GM19025 (cell line): ENCODE results near the gene ELF5.

Experiments
- ATAC-seq: cut with Tn5 transposase; IDR thresholded peaks from one replicate; pipeline ENCODE4 v1.9.1; 2021; ENCODE audit warnings: mild to moderate bottlenecking, low read depth, moderate library complexity; ENCODE audit not compliant: unreplicated experiment

Gene ELF5

DNA sequence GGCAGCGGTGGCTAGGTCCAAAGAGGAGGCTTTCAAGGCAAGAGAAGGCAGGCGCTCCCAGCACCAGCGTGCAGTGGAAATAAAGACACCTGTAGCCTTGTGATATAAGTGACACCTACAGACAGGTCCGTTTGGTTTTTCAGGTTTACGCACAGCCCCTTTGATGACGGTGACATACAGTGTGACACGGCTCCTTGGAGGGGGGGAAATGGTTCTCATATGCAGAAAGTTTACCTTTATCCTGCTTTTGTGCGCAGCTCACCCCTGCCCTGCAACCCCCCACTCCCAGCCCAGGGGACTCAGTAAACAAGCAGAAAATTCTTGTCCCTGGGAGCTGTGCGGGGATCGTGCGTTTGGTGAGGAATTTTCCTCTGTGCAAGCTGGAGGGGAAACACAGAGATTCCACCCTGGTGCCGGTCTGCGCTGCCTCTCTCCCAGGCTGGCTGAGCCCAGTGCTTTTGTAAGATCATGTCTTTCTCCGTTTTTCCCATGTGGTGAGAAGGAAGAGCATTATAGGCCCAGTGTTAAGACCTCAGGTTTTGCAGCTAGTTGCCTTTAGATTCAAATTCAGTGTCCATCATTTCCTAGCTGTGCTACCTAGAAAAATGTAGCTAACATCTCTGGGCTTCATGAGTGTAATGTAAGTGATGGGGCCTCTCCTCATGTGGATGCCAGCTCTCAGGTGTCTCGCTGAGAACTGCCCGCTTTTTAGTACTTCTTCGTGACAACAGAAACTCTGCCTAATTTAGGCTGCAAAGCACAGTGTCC, at the start of gene ELF5:
Gene ELF5, minus strand, starts transcription at position 113 of the 768 bp plus-strand sequence. CDS start 8,045 bp downstream, outside the sequence.
- no peak for ATAC-seq

DNA sequence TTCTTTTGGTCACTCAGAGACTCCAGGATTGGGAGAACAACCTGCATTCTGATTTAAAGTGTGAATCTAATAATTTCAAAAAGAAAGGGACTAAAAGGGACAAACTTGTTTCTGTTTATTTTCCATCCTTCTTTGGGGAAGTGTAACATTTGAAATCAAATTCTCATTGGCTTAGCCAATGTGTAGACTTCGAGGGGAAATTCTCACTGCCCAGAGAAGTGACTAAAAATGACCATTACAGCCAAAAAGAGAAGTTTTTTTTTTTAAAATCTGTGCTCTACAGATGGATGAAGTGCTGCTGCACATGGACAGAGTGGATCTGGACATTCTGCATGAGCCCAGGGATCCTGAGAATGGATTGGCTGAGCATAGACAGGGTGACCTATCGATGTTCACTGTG, 49.4 kb upstream of the ELF5 start:
- no peak for ATAC-seq

DNA sequence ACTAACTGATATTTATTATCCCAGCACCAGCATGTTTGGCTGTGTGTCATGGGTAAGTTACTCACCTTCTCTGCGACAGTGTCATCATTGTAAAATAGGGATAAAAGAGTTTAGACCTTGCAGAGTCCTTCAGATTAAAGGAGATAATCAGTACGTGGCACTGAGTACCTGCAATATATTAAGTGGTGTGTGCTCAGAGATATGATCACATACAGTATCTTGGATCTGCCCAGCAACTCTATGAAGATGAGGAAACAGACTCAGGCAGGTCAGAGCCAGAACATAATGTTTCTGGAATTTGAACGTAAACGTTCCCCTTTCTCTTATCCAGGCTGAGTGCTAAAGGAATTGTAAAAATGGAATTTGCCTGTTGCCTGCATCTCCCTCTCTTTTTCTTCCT, 46.9 kb upstream of the ELF5 start:
- no peak for ATAC-seq

DNA sequence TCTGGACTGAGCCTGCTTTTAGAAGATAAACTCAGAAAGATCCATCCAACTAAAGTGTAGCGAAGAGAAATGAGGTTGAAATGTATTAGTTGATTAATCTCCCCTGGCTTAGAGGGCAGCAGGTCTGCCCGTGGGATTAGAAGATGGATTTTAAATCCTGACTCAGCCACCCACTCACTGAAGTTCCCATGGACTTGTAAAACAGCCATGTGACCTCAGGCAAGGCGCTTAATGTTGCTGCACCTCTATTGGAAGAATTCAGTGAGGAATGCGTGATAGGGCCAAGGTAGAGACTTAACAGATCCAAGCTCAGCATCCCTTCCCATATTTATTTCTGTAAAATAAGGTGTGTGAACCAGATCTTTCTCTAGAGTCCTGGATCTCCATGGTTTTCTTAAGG, 45.1 kb upstream of the ELF5 start:
- ATAC-seq, result no peak

DNA sequence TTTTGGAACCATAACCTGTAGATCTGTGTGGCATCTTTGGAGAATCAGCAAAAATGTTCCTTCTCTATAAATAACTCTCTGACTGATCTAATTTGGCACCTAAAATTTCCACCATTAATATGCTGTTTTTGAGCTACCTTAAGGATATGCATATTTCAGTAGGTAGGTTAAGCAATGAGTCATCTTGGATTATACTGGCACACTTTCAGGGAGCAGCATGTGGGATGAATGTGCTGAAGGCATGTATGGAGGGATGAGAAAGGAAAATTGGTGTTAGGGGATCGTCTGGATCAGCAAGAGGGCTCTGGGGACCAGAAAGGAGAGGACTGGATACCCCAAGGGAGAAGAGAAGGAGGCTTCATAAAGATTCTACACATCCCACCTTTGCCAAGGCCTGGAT, 44.6 kb upstream of the ELF5 start:
- ATAC-seq, result no peak

DNA sequence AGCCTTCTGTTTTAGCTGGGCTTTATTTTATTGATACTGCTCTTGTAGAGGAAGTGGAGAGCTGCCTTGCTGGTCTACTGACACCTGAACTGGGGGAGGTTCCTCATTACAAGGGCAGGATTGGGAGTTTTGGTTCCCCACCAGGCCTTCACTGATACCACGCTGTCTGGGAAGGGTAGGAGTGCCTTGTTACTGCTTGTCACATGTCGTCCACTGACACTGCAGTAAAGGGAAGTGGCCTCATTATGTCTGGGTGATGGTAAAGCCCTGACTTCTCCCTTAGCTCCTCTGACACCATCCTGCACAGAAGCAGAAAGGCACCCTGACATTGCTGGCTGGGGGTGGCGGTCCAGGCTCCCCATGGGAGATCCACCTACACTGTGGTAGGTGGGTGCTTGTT, 38.7 kb upstream of the ELF5 start:
- ATAC-seq, result no peak

DNA sequence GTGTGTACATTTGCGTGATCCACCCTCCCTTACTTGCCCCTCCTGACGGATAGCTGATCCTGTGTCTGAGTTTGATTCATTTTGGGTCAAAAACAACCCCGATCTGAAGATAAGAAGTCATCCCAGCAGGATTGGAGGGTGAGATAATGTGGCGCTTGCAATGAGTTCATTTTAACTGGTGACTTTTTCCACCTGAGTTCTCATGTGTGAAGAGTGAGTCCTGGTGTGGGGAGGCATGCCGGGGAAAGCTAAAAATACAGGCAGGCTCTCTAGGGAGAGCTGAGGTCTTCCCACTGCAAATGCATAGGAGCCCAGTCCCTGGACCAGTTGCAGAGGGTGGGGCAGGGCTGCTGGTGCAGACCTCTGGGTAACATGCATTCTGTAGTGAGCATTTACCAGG, 35.7 kb upstream of the ELF5 start:
- no peak for ATAC-seq

DNA sequence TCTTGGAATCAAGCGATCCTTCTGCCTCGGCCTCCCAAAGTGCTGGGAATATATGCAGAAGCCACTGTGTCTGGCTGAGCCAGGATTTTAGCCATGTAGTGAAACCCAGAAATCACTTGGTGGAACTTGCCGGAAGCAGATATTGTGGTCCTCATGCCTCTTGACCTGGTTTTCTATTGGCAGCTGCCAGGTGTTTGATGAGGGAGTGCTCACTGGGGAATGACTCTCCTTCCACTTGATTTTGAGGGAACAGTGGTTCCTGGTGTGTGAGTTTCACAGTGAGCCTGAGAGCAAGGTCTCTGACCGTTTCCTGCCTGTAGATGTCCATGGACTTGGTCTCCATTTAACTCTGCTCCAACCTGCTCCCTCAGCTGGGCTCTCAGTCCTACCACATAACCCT, 34.7 kb upstream of the ELF5 start:
- ATAC-seq, result no peak

DNA sequence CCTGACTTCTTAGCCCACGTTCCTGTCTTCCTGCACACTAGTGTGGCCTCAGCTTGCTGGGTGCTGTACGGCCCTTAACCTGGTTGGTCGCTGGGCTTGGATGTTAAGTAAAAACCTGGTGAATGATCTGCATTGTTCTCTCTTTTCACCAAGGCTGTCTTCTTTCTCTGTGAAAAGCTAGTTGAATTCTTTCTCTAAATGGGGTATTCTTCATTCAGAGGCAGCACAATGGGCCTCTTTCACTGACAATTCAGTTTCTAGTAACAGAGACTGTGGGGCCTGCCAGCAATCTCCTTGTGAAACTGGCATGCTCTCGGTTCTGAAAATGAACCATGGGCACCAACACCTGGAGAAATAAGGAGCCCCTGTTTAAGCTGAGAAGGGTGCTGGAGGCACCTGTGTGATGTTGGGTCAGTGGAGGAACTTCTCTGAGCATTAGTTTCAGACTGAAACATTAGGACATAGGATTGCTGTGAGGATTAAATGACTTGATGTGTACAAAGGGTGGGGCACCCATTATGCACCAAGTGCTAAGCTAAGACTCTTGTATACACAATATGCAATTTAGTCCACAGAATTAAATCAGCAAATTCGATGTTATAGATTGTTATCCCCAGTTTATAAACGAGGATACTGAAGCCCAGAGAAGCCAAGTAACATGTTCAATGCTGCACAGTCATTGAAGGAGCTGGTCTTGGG, 33.1 kb upstream of the ELF5 start:
- no peak for ATAC-seq

DNA sequence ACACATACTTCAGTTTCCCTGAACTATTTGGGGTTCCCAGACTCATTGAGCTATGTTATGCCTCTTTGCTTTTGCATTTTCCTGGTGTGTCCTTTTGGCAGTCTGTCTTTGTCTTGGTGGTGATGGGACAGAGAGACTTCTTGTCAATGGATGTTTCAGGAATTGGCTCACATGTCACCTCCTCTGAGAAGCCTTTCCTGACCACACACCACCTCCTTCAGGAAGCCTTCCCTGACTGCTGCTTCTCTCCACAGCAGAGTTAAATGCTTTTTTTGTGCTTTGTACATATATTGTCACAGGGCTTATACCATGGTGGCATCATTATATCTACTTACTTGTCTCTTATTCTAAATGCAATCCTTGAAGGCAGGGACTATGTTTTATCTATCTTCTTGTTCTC, 28.5 kb upstream of the ELF5 start:
- no peak for ATAC-seq

DNA sequence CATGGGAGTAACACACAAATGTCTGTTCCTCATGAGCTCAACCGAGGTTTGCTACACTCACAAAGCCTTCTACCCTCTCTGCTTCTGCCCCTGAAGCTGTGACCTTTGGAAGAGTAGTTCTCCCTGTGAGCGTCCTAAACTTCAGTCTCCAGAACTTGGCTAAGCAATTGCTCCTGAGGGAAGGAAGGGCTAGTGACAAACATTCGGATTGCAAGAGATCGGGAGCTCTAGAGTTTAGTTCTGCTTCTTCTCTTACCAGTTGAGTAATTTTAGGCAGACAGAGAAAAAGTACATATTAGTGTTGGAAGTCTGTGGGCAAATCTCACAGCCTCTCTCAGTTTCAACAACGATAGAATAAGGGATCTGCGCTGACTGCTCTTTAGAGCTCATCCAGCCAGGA, 27.3 kb upstream of the ELF5 start:
- ATAC-seq, result no peak

DNA sequence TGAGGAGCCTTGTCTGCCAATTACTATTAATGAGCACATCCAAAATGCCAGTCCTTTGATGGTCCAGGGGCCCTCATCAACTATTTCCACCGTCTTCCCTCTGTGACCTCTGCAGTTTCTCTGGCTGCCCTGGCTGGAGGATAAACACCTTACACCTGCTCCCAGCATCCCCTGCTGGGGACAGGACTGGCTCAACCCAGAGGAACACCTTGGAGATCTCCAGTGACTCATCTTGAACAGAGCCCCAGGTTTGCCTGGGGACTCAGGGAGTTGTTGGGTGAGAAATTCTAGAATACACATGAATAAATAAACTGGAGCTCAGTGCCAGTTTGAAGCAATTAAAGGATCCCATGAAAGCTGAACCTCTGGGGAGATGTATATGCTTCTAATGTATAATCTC, 24.0 kb upstream of the ELF5 start:
- no peak for ATAC-seq

DNA sequence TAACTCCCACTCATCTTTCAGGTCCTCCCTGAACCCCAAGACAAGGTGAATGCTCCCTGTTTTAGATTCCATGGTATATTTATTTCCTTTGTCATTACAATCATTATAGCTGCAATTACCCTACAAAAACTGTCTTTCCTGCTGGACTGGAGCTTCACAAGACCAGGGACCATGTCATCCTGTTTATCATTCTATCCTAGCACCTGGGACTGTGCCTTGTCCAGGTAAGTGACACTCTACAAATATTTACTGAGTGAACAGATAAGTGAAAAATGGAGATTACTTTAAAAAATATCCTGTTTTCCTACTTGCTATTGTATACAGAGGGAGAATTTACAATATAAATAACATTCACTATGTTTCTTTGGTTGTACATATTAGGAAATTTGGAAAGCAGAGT, 22.5 kb upstream of the ELF5 start:
- ATAC-seq, result no peak

DNA sequence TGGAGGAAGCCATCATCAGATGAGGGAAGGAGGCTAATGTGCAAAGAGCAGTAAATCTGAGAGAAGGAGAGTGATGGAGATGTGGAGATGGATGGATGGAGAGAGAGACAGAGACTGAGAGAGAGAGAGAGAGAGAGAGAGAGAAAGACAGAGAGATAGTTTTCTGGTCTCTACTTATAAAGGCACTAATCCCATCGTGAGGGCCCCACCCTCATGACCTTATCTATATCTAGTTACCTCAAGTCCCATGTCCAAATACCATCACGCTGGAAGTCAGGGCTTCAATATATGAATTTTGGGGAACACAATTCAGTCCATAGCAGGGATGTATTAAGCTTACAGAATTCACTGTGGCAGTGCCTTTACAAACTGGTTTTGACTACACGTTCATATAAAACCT, 21.2 kb upstream of the ELF5 start:
- ATAC-seq, result no peak

DNA sequence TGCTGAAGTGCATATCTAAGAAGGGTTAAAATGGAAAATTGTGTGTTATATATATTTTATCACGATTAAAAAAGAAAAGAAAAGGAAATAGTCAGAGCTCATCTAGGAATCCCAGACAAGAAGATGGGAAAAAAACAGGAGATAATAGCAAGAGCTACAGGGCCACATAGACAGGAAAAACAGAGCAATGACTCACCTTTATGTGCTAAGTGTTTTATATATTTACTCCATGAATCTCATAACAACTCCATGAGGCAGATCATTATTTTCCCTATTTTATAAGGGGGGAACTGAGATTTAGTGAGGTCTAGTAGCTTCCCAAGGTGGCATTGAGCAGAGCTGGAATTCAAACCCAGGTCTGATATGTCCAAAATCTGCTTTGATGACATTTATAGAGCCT, 18.1 kb upstream of the ELF5 start:
- ATAC-seq, result no peak

DNA sequence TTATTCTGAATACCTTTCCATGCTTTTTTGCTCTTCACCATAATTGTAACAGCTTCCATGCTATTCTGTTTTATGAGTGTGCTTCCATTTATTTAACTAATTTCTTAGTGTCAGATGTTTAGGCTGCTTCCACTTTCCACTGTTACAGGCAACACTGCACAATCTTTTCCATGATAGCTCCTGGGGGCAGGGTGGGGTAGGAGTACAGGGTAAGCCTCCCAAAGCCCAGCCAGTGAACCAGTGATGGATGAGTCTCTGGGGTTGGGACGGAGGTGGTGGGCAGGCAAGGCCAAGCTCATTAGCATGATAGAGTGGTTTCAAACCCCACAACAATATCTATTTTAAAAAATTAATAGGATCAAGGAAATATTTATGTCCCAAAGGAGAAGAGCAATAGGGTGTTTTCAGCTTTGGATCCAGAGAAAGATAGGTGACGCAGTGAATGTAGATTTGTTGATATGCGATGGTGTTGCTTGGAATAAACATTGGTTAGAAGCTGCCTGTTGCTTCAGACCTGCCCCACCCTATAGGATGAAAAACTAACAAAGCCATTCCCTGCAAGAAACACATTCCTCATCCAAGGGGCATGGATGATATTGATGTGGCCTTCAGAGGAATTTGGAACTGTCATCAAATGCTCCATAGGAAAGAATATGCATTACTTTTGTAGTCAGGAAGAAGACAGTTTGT, 17.1 kb upstream of the ELF5 start:
- no peak for ATAC-seq

DNA sequence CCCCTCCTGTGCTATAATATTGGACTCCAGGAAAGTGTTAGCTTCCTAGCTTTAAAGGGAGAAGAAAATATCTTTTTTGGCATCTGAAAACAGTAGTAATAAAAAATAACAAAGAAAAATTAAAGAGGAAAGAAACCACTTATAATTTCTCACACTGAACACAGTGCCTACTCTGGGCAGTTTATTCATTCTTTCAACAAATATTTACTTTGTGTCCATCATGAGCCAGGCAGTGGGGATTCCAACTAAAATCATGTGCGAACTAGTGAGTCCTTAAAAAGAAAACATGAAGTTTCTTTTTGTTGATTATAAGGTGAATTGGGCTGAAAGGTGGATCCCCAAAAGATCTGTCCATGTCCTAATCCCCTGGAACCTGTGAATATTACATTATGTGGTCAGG, 16.0 kb upstream of the ELF5 start:
- no peak for ATAC-seq

DNA sequence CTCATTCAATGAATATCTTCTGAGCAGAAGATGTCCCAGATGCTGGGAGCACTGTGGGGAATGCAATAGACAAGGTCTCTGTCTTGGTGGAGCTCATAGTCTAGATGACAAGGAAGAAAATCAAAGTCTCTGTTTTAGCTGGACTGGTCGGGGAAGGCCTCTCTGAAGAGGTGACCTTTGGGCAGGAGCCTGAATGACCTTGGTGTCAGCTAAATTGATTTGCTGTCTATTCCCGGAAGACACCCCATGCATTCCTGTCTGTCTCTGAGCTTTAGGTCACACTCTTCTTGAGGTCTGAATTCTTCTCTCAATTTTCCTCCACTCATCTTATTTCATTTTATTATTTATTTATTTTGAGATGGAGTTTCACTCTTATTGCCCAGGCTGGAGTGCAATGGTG, 14.5 kb upstream of the ELF5 start:
- no peak for ATAC-seq

DNA sequence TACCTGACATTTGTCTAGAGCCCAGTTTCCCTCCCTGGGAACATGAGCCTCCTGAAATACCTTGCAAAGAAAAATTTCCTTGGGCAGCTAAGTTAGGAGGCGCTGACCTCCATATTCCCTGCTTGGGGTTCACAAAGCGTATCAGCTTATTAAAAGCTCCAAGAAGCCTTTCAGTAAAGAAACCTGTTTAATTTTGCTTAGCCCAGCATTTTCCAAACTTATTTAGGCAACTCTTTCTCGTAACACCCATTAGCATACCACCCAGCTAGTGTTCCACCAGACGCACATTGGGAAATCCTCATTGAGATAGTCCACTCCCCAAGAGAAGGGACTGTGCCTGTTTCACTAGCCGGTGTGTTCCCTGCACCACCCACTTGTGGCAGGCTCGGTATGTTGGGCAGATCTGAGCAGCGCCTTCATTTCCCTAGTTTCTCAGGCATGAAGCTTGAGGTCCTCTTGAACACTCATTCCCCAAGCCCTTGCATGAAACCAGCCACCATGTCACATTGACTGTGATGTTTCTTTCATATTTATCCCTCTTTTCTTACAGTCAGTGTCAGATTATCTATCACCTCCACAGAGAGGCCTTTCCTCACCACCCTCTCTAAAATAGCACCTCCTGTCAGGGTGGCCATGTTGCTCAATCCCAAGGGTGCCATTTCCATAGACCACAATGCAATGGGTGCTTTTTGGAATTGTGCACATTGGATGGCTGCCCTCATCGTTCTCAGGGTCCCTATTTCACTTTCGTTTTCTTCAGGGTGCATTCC, 12.5 kb upstream of the ELF5 start:
- ATAC-seq, result no peak

DNA sequence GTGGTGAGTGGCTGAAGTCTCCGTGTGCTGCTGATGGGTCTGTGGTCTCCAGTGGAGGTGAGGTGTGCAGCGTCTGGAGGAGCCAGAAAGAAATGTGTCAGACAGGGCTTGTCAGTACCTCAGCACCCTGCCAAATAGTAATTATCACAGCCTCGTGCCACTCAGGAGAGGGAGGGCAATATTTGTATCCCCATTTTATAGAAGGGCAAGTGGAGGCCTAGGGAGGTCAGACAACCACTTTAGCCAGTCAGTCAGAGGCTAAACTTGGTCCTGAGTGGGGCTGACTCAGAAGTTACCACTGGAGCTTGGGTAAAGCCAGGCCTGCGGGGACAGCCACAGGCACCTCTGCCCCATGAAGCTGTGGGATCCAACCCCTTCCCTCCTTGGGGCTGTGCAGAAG, 11.5 kb upstream of the ELF5 start:
- ATAC-seq, result no peak

DNA sequence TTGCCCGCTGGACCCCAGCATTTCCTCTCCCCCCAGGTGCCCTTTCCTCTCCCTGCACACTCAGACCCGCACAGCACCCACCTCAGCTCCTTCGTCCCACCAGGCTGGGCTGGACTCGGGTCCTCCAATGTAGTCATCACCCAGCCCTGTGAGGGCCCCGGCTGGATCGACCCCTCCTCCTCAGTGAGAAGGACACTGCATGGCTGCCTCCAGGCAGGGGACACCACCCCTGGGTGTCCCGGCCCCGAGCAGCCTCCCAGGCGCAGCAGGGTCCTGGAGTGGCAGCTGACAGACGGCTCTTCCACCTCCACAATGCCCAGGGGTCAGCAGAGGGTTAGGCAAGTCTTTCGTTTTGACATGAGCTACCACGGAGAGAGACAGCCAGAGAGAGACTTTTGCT, 11.1 kb upstream of the ELF5 start:
- ATAC-seq, result no peak
